ENCODE measurements around the gene CNTN1. TPM values are rescaled to one million over a fixed set of nuclear protein-coding genes. Genes with fewer than 3 reads are reported as not detected.

The CNTN1 gene
- total RNA-seq, 4 donors from 2014 or later, result 7.5 to 34.2 (median 19.4) TPM

DNA sequence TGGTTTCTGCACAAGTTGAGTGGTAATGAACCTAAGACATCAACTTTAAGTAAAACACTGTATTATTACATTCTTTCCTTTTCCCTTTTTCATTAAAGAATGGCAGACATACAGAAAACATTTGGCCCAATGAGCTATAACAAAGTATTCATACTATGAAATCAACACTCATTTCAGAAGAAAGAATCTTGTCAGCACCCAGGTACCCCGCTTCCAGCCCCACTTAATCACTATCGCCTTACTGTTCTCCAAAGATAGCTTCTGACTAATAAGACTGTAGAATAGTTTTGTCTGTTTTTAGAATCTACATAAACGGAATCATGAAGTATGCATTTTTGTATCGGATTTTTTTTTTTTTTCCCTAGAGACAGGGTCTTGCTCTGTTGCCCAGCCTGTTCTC, 9.5 kb downstream of the CNTN1 start:
- 85 to 88% methylated on average over 4 of the region's 4 CpGs for WGBS, 2 donors
- no peak for DNase-seq (ENCODE audit: low spot score in 2 of 2)
- intact Hi-C loops (cut with DNase I; ENCODE audit: low total_unique reads), result loop anchor here (5.0 kb wide), 1 partner anchor 354 kb away; no protein-coding TSS in a partner anchor
- H3K4me3 ChIP-seq (ENCODE audit: low read depth, poor library complexity, severe bottlenecking), result no peak overlapping the region
- TF ChIP-seq, protein P1, sequence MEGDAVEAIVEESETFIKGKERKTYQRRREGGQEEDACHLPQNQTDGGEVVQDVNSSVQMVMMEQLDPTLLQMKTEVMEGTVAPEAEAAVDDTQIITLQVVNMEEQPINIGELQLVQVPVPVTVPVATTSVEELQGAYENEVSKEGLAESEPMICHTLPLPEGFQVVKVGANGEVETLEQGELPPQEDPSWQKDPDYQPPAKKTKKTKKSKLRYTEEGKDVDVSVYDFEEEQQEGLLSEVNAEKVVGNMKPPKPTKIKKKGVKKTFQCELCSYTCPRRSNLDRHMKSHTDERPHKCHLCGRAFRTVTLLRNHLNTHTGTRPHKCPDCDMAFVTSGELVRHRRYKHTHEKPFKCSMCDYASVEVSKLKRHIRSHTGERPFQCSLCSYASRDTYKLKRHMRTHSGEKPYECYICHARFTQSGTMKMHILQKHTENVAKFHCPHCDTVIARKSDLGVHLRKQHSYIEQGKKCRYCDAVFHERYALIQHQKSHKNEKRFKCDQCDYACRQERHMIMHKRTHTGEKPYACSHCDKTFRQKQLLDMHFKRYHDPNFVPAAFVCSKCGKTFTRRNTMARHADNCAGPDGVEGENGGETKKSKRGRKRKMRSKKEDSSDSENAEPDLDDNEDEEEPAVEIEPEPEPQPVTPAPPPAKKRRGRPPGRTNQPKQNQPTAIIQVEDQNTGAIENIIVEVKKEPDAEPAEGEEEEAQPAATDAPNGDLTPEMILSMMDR (IDR thresholded peaks at IDR 0.05), result no peak
- TF ChIP-seq POLR2A (IDR thresholded peaks at IDR 0.05), result no peak

DNA sequence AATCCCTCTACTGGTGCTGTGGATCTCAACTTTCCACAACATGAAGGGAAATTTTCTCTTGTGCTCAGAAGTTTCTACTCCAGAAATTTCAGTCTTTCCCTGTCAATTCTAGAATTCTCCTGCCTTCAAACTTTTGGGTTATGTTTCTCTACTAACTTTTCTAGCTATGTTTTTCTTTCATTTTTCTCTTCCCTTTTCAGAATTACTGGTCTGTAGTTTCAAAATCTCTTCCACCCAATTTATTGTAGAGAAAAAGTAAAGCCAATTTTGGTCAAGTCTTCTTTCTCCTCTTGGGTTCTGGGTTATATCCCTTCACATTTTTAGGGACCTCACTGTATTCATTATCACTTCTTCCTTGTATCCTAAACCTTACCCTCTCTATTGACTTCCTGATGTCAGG, 18.9 kb downstream of the CNTN1 start:
- DNase-seq (ENCODE audit: low spot score in 2 of 2), result no peak
- H3K4me3 ChIP-seq (ENCODE audit: low read depth, poor library complexity, severe bottlenecking), result no peak overlapping the region
- no peak for TF ChIP-seq POLR2A (IDR thresholded peaks at IDR 0.05)
- TF ChIP-seq, protein P1 (IDR thresholded peaks at IDR 0.05), result no peak
- intact Hi-C loops (cut with DNase I; ENCODE audit: low total_unique reads), result no loop called here

DNA sequence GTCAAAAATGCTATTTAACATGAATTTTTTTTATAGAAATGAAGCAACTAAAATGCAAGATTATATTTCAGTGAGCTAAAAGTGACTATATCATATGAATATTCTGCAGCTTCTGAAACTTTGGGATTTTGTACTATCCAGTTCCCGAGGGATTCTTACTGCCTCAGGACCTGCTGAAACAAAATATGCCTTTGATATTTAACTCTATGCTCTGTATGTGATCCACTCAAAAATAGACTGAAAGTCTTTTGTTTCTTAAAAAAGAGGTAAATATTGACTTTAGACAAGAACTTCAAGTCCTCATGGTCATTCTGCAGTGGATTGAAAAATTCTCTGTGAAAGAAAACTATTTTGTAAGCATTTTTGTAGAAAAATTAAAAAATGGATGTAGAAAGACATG, 22.4 kb downstream of the CNTN1 start:
- no peak for DNase-seq (ENCODE audit: low spot score in 2 of 2)
- H3K4me3 ChIP-seq (ENCODE audit: low read depth, poor library complexity, severe bottlenecking), result no peak overlapping the region
- WGBS, 2 donors, result 0 to 2% methylated on average over 1 of the region's 1 CpG
- TF ChIP-seq, protein P1 (IDR thresholded peaks at IDR 0.05), result no peak
- TF ChIP-seq POLR2A (IDR thresholded peaks at IDR 0.05), result no peak
- intact Hi-C loops (cut with DNase I; ENCODE audit: low total_unique reads), result no loop called here

DNA sequence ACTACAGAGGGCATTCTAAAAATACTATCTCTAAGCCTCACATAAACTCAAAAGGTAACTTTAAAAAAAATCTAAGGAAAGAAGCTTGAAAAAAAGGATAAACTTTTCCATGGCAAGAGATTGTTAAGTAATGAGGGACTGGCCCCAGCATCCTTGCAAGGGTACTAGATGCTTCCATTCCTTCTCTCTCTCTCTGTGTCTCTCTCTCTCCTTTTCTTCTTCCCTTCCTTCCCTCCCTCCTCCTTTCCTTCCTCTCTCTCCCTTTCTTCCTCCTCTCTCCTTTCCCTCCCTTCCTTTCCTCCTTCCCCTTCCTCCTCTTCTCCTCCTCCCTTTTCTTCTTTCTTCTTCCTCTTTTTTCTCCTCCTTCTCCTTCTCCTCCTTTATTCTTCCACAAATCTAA, 23.8 kb downstream of the CNTN1 start:
- no peak for TF ChIP-seq POLR2A (IDR thresholded peaks at IDR 0.05)
- TF ChIP-seq, protein P1 (IDR thresholded peaks at IDR 0.05), result no peak
- intact Hi-C loops (cut with DNase I; ENCODE audit: low total_unique reads), result no loop called here
- H3K4me3 ChIP-seq (ENCODE audit: low read depth, poor library complexity, severe bottlenecking), result no peak overlapping the region
- DNase-seq (ENCODE audit: low spot score in 2 of 2), result no peak

DNA sequence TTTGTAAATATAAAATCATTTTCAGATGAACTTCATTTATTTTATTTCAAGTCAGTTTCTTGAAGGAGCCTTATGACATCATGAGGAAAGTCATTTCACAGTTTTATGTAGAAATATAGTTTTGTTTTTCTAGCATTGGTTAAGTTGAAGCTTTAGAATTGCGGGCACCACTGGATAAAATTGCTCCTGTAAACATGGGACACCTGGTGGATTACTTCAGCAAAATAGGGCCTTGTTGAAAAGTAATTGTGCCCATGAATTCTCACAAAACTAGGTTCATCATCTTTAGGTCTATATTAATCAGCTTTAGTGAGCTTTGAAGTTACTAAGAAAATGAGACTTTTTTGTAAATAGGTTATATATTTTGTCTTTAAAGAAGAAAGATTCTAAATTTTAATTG, 25.3 kb downstream of the CNTN1 start:
- TF ChIP-seq, protein P1 (IDR thresholded peaks at IDR 0.05), result no peak
- TF ChIP-seq POLR2A (IDR thresholded peaks at IDR 0.05), result no peak
- H3K4me3 ChIP-seq (ENCODE audit: low read depth, poor library complexity, severe bottlenecking), result no peak overlapping the region
- no peak for DNase-seq (ENCODE audit: low spot score in 2 of 2)
- intact Hi-C loops (cut with DNase I; ENCODE audit: low total_unique reads), result no loop called here
- 90 to 91% methylated on average over 1 of the region's 1 CpG for WGBS, 2 donors

DNA sequence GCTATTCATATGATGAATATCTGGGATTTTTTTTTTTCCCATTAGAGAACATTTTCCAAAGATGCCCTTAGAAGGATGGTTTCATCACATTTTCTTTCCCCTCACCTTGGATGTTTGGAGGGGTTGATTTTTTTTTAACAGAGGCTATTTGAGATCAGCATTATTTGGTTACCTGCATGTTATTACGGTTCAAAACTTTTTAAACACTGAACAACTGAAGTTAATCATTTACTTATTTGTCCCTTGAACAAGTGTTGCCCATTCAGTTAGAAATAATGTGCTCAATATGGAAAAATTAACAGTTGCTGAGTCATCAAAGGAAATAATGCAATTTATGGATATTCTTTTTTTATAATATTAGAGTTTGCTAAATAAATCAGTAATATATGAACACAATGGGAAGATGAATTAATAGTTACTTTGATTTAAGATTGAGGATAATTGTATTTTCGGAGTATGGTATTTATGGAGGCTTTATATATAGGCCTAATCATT, 26.7 kb downstream of the CNTN1 start:
- WGBS, 2 donors, result 85 to 92% methylated on average over 2 of the region's 2 CpGs
- DNase-seq (ENCODE audit: low spot score in 2 of 2), result no peak
- intact Hi-C loops (cut with DNase I; ENCODE audit: low total_unique reads), result no loop called here
- TF ChIP-seq, protein P1 (IDR thresholded peaks at IDR 0.05), result no peak
- no peak for TF ChIP-seq POLR2A (IDR thresholded peaks at IDR 0.05)
- H3K4me3 ChIP-seq (ENCODE audit: low read depth, poor library complexity, severe bottlenecking), result no peak overlapping the region

Data from lower leg skin (tissue), 4 donors.